Endothelial cell of umbilical vein (primary cell): ENCODE data around the gene METTL14. TPM values are rescaled to one million over a fixed set of nuclear protein-coding genes. Genes with fewer than 3 reads are reported as not detected.

Source experiments
- BruUV-seq: library from RNA; stranded (reverse); fragments of 400-500 nt; replicated peaks from 2 replicates; lab custom pipeline; 2021; lab: Mats Ljungman, UMichigan
- CTCF ChIA-PET: fragments of 300-600, 350-600 bp; sonication (Branson Sonifier 250); formaldehyde crosslinking; loops from one replicate; lab custom pipeline; 2021; ENCODE audit warnings: antibody characterized with exemption, inconsistent platforms; lab: Charles Lee
- POLR2A ChIA-PET: fragments of 300-600, 350-600 bp; sonication (Branson Sonifier 250); formaldehyde crosslinking; loops from one replicate; lab custom pipeline; 2021; ENCODE audit warnings: antibody characterized with exemption, inconsistent platforms; lab: Charles Lee
- DNase-seq: peaks from one replicate; pipeline ENCODE4 v3.0.0-alpha.2; 2011; ENCODE audit warnings: low read depth, low spot score
- FAIRE-seq: peaks from 2 replicates; lab custom pipeline; 2011; peaks lifted over from hg19 to GRCh38; lab: Jason Lieb, UNC
- H2AFZ ChIP-seq: 2 replicates; pipeline ENCODE4 v1.6.0; 2012; ENCODE audit warnings: low read depth, low read length, control low read depth, inconsistent platforms
- H3K27ac ChIP-seq: 2 replicates; pipeline ENCODE4 v1.5.1; 2011; ENCODE audit warnings: low read depth, mild to moderate bottlenecking, control low read depth, low read length, moderate library complexity; ENCODE audit not compliant: insufficient read depth
- H3K27me3 ChIP-seq, 2 experiments: 2 replicates each; pipeline versions ENCODE4 v1.6.0 to v1.6.1; 2011; ENCODE audit warnings: low read length in 2 of 2, mixed read lengths in 1 of 2; ENCODE audit not compliant: control insufficient read depth in 2 of 2, insufficient read depth in 2 of 2
- H3K36me3 ChIP-seq, 2 experiments: 2 replicates in 1 of 2; 3 replicates in 1 of 2; pipeline ENCODE4 v1.5.1; 2011; ENCODE audit warnings: low read length in 2 of 2, mild to moderate bottlenecking in 1 of 2, moderate library complexity in 1 of 2; ENCODE audit not compliant: control insufficient read depth in 2 of 2, insufficient read depth in 2 of 2; ENCODE audit errors: extremely low read depth in 1 of 2
- H3K4me1 ChIP-seq: 3 replicates; pipeline ENCODE4 v1.5.1; 2011; ENCODE audit warnings: mild to moderate bottlenecking, low read length; ENCODE audit not compliant: control insufficient read depth, insufficient read depth; ENCODE audit errors: extremely low read depth
- H3K4me2 ChIP-seq: 2 replicates; pipeline ENCODE4 v1.6.1; 2011; ENCODE audit warnings: low read length, control low read depth, mixed read lengths; ENCODE audit not compliant: insufficient read depth
- H3K4me3 ChIP-seq, 3 experiments: fragments of 200-600 bp in 1 of 3; sonication (generic), shearing (Covaris generic) in 1 of 3; replicated peaks in 1 of 3; 2 replicates each; pipeline ENCODE4 v1.5.1; 2011 to 2016; ENCODE audit warnings: control low read depth in 3 of 3, low read length in 3 of 3, mild to moderate bottlenecking in 2 of 3, inconsistent platforms in 1 of 3, low read depth in 1 of 3, moderate library complexity in 1 of 3; ENCODE audit not compliant: insufficient read depth in 1 of 3
- H3K79me2 ChIP-seq: 2 replicates; pipeline ENCODE4 v1.6.0; 2012; ENCODE audit warnings: low read length, inconsistent platforms; ENCODE audit not compliant: control insufficient read depth, insufficient read depth
- H3K9ac ChIP-seq: replicated peaks from 2 replicates; pipeline ENCODE3; 2011; ENCODE audit warnings: low read length, control low read depth; ENCODE audit not compliant: insufficient read depth; ENCODE audit errors: extremely low read depth
- H3K9me1 ChIP-seq: replicated peaks from 3 replicates; pipeline ENCODE4 v1.6.0; 2011; ENCODE audit warnings: mild to moderate bottlenecking, low read length; ENCODE audit not compliant: control insufficient read depth, insufficient read depth; ENCODE audit errors: extremely low read depth
- H3K9me3 ChIP-seq: replicated peaks from 2 replicates; pipeline ENCODE4 v1.5.1; 2012; ENCODE audit warnings: low read length, inconsistent platforms; ENCODE audit not compliant: control insufficient read depth, insufficient read depth
- H4K20me1 ChIP-seq: replicated peaks from 2 replicates; pipeline ENCODE3; 2011; ENCODE audit warnings: mild to moderate bottlenecking, low read length; ENCODE audit not compliant: control insufficient read depth, insufficient read depth; ENCODE audit errors: extremely low read depth
- GATA2 ChIP-seq: IDR thresholded peaks from 2 replicates; pipeline ENCODE4 v1.7.0; 2011; ENCODE audit warnings: low read depth, mild to moderate bottlenecking, moderate library complexity, mixed read lengths, low read length; ENCODE audit not compliant: insufficient read length, insufficient read depth
- JUN ChIP-seq: IDR thresholded peaks from 2 replicates; pipeline ENCODE4 v1.6.1; 2011; ENCODE audit warnings: borderline replicate concordance, low read depth; ENCODE audit not compliant: insufficient read length, insufficient read depth
- MYC ChIP-seq: IDR thresholded peaks from one replicate; pipeline ENCODE4 v1.6.1; 2011; ENCODE audit warnings: mild to moderate bottlenecking, low read depth, low read length
- POLR2A ChIP-seq: IDR thresholded peaks from 2 replicates; pipeline ENCODE4 v1.6.1; 2012; ENCODE audit warnings: low read depth, mild to moderate bottlenecking, control low read depth, low read length
- dilution Hi-C: fragments of 300-500 bp; cut with MboI; formaldehyde crosslinking; loops from one replicate; pipeline ENCODE4 v1.15.0; 2019; ENCODE audit warnings: low sequenced_read_pairs; ENCODE audit not compliant: extremely low pct_ligation_motif_present
- intact Hi-C: fragments of 100-400 bp; cut with micrococcal nuclease; formaldehyde crosslinking; loops from one replicate; pipeline ENCODE4 v1.10.0; 2022
- polyA plus RNA-seq, 4 experiments: library from polyadenylated mRNA; depleted of rRNA in 3 of 4; stranded (reverse) in 3 of 4; unstranded in 1 of 4; fragments of >200 nt; gene quantifications; 2 replicates each; pipeline versions ENCODE4 v1.2.1 to v1.2.3, GENCODE V29; 2011 to 2012; ENCODE audit warnings: missing spikeins in 1 of 4
- total RNA-seq: library from RNA; stranded (reverse); gene quantifications from 2 replicates; pipeline ENCODE4 v1.2.3, GENCODE V29; 2021
- TF ChIP-seq, protein P1 (sequence below), 2 donors: IDR thresholded peaks; 1 replicate in 1 of 2; 2 replicates in 1 of 2; pipeline ENCODE4 v1.5.1; 2011; ENCODE audit warnings: low read length in 2 of 2, mild to moderate bottlenecking in 2 of 2, moderate library complexity in 2 of 2, control low read depth in 1 of 2, inconsistent platforms in 1 of 2, low read depth in 1 of 2; ENCODE audit not compliant: insufficient read depth in 1 of 2; ENCODE audit errors: extremely low read depth in 1 of 2
- TF ChIP-seq, protein P2 (sequence below): IDR thresholded peaks from 2 replicates; pipeline ENCODE4 v1.6.1; 2011; ENCODE audit not compliant: insufficient read depth, insufficient read length

The METTL14 gene
- total and polyA plus RNA-seq, 2 donors (not counting 3 experiments of a cell fraction or from before 2014, with no cell fraction given): 6.5 to 38.6 TPM

- no TSS peak for BruUV-seq
- CTCF ChIA-PET: interaction anchor here (0.9 kb wide), 1 partner anchor 19 kb away, joined by 3 read pairs; no protein-coding TSS in a partner anchor
- intact Hi-C loops: no loop called here
Measured at GRCh38 chr4:118703118-118703517, 17.9 kb downstream of the METTL14 start.

More at GRCh38 chr4:118703118-118703517, 17.9 kb downstream of the METTL14 start:
- dilution Hi-C loops: no loop called here
- Histone ChIP-seq H3K4me3 (no peak overlapping the region), H4K20me1 (no peaks in the 10 kb centered on the region), H3K27me3 (no peaks in the 10 kb centered on the region), H3K36me3 (peaks cover 2 to 9% of the 10 kb centered on the region in 2 experiments), H3K9me1 (no peaks in the 10 kb centered on the region), H3K79me2 (no peaks in the 10 kb centered on the region), H3K27ac (no peak overlapping the region), H3K9ac (no peak overlapping the region), H2AFZ (no peak overlapping the region), H3K9me3 (no peaks in the 10 kb centered on the region), H3K4me2 (no peak overlapping the region), H3K4me1 (no peaks in the 10 kb centered on the region)
- FAIRE-seq (no peak), DNase-seq (no peak)
- TF ChIP-seq JUN: no peak
- TF ChIP-seq, protein P1, sequence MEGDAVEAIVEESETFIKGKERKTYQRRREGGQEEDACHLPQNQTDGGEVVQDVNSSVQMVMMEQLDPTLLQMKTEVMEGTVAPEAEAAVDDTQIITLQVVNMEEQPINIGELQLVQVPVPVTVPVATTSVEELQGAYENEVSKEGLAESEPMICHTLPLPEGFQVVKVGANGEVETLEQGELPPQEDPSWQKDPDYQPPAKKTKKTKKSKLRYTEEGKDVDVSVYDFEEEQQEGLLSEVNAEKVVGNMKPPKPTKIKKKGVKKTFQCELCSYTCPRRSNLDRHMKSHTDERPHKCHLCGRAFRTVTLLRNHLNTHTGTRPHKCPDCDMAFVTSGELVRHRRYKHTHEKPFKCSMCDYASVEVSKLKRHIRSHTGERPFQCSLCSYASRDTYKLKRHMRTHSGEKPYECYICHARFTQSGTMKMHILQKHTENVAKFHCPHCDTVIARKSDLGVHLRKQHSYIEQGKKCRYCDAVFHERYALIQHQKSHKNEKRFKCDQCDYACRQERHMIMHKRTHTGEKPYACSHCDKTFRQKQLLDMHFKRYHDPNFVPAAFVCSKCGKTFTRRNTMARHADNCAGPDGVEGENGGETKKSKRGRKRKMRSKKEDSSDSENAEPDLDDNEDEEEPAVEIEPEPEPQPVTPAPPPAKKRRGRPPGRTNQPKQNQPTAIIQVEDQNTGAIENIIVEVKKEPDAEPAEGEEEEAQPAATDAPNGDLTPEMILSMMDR (IDR thresholded peaks at IDR 0.05; ENCODE audit: extremely low read depth in 1 of 2, insufficient read depth in 1 of 2, low read depth in 1 of 2, low read length in 2 of 2): no peak
- no peak for TF ChIP-seq MYC
- no peak for TF ChIP-seq GATA2
- TF ChIP-seq, protein P2, sequence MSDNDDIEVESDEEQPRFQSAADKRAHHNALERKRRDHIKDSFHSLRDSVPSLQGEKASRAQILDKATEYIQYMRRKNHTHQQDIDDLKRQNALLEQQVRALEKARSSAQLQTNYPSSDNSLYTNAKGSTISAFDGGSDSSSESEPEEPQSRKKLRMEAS: no peak
- no peak for TF ChIP-seq POLR2A
- POLR2A ChIA-PET: interaction anchor here (0.6 kb wide), 1 partner anchor 9 kb away, joined by 3 read pairs; no protein-coding TSS in a partner anchor
